ENCODE data around the gene ANKS3. TPM values are rescaled to one million over a fixed set of nuclear protein-coding genes. Genes with fewer than 3 reads are reported as not detected.

ANKS3 gene
- total and polyA plus RNA-seq, 7 donors, result 3.9 to 30.7 (median 20.8) TPM

DNA sequence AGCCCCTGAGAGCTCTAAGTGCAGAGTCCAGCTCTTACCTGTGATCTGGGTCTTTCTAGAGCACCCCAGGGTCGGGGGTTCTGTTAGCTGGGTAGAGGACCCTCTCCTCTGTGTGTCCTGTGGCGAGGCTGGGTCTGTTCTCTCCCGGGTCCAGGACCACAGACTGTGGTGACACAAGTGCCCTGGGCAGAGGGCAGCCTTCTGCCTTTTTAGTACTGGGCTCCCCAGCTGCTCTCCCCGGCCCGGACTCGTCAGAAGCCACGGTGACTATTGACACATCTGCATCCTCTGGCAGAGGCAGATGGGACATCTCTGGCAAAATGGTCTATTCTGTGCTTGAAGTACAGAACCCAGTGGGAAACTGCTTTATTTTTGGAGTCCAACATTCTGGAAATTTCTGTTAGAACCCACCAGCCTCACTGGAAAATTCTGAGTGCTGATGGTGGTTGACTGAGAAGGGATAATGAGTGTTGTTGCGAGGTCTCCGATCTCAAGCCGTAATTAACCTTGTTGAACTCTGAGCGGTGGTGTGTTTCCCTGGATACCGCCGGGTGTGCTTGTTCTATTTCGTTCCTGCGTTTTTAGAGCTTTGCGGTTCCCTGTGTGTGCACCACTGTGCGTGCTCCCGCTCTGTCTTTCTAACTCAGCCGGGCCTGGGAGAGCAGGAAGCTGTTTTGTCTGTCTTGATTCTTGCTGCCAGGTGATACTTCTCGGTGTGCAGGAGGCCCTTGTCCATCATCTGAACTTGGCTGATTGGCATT is 66.7 kb downstream of the ANKS3 start:
- Histone ChIP-seq H3K36me3 (peaks cover 28 to 84% (median 46%) of the 10 kb centered on the region in 4 donors), H3K4me3 (no peak overlapping the region), H3K27me3 (no peaks in the 10 kb centered on the region), H3K27ac (no peak overlapping the region), H3K9me3 (no peaks in the 10 kb centered on the region), H3K4me1 (peaks cover 0 to 4% (median 0%) of the 10 kb centered on the region in 4 donors)
- no peak for DNase-seq
- WGBS, 2 donors, result 91 to 93% methylated on average over 20 of the region's 20 CpGs
- TF ChIP-seq, protein P1, sequence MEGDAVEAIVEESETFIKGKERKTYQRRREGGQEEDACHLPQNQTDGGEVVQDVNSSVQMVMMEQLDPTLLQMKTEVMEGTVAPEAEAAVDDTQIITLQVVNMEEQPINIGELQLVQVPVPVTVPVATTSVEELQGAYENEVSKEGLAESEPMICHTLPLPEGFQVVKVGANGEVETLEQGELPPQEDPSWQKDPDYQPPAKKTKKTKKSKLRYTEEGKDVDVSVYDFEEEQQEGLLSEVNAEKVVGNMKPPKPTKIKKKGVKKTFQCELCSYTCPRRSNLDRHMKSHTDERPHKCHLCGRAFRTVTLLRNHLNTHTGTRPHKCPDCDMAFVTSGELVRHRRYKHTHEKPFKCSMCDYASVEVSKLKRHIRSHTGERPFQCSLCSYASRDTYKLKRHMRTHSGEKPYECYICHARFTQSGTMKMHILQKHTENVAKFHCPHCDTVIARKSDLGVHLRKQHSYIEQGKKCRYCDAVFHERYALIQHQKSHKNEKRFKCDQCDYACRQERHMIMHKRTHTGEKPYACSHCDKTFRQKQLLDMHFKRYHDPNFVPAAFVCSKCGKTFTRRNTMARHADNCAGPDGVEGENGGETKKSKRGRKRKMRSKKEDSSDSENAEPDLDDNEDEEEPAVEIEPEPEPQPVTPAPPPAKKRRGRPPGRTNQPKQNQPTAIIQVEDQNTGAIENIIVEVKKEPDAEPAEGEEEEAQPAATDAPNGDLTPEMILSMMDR (IDR thresholded peaks at IDR 0.05), result no peak
- no peak for TF ChIP-seq POLR2A (IDR thresholded peaks at IDR 0.05)
- no peak for TF ChIP-seq EP300 (IDR thresholded peaks at IDR 0.05)
- no peak for TF ChIP-seq POLR2AphosphoS5 (IDR thresholded peaks at IDR 0.05)
- intact Hi-C loops (cut with DNase I), result no loop called here

DNA sequence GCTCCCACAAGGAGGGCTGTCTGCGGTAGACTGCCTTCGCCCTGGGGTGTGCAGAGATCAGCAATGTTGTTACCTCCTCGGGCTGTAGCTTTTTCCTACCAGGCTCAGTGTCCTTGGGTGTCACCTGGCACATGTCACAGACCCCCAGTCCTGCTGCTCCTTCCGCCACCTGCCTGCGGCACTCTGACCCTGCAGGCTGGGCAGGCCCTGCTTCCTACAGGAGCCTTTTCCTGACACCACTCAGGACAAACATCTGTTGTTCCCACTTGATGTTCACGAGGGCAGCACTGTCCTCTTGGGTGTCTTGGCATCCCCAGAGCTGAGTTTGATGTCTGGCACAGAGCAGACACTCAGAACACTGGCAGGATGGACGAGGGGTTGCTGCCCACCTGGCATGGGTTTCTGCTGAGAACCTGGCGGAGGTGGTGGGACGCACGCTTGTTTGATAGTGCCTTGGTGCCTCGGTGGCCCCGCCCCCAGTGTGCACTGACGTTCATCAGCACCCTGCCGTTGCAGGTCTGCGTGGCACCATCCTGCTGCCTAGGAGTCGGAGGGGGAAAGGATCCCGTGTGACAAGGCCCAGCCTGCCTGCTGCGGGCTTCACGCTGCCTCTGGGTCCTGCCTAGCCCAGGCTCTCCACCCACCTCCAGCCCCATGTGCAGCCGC is 67.4 kb downstream of the ANKS3 start:
- 92 to 94% methylated on average over 20 of the region's 20 CpGs for WGBS, 2 donors
- Histone ChIP-seq H3K9me3 (no peaks in the 10 kb centered on the region), H3K36me3 (peaks cover 28 to 78% (median 44%) of the 10 kb centered on the region in 4 donors), H3K4me1 (peaks cover 0 to 4% (median 0%) of the 10 kb centered on the region in 4 donors), H3K27me3 (no peaks in the 10 kb centered on the region), H3K4me3 (no peak overlapping the region), H3K27ac (no peak overlapping the region)
- DNase-seq, result no peak
- TF ChIP-seq, protein P1 (IDR thresholded peaks at IDR 0.05), result no peak
- TF ChIP-seq POLR2A (IDR thresholded peaks at IDR 0.05) (no peak), POLR2AphosphoS5 (IDR thresholded peaks at IDR 0.05) (no peak), EP300 (IDR thresholded peaks at IDR 0.05) (no peak)
- intact Hi-C loops (cut with DNase I), result no loop called here

DNA sequence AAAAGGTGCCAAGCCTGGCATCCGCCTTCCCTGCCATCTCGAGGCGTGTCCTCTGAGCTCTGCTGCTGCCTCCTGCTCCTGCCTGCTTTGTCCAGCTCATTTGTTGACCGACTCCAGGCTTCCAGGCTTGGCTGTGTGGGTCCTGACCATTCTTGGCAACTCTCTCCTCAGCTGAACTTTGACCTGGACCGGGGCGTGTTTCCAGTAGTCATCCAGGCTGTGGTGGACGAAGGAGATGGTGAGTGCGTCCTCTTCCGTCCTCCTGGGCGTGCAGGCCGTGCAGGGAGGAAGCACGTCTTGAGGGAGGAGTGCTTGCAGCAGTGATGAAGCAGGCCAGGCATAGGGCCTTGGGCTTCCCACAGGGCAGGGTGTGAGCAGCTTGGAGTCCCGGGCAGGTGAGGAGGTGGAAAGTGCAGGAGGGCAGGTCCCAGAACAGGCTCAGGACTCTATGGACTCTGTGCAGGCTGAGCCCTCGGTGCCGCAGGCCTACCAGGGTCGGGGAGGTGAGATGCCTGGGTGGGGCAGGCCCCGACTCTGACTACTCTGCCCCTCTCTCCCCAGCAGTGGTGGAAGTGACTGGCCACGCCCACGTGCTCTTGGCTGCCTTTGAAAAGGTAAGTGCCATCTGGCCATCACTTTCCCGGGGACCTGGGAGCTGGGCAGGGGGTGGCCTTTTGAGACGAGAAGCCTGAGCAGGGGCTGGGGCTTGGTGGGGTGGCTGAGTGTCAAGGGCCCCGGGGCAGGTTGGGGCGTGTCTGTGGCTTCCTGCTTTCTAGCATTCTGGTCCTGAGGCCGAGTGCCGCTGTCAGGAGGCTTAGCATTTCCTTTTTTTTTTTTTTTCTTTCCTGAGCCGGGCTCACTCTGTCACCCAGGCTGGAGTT is 69.3 kb downstream of the ANKS3 start:
- 14 to 38% methylated on average over 26 of the region's 26 CpGs for WGBS, 2 donors
- intact Hi-C loops (cut with DNase I), result no loop called here
- Histone ChIP-seq H3K9me3 (no peaks in the 10 kb centered on the region), H3K4me3 (no peak overlapping the region), H3K27ac (peak overlapping the region in 1 of 4 donors; percentile 1), H3K4me1 (peaks cover 0 to 12% (median 11%) of the 10 kb centered on the region in 4 donors), H3K27me3 (no peaks in the 10 kb centered on the region), H3K36me3 (peaks cover 27 to 64% (median 31%) of the 10 kb centered on the region in 4 donors)
- TF ChIP-seq, protein P1 (IDR thresholded peaks at IDR 0.05), result no peak
- TF ChIP-seq POLR2AphosphoS5 (IDR thresholded peaks at IDR 0.05) (no peak), EP300 (IDR thresholded peaks at IDR 0.05) (no peak)
- DNase-seq, result no peak

DNA sequence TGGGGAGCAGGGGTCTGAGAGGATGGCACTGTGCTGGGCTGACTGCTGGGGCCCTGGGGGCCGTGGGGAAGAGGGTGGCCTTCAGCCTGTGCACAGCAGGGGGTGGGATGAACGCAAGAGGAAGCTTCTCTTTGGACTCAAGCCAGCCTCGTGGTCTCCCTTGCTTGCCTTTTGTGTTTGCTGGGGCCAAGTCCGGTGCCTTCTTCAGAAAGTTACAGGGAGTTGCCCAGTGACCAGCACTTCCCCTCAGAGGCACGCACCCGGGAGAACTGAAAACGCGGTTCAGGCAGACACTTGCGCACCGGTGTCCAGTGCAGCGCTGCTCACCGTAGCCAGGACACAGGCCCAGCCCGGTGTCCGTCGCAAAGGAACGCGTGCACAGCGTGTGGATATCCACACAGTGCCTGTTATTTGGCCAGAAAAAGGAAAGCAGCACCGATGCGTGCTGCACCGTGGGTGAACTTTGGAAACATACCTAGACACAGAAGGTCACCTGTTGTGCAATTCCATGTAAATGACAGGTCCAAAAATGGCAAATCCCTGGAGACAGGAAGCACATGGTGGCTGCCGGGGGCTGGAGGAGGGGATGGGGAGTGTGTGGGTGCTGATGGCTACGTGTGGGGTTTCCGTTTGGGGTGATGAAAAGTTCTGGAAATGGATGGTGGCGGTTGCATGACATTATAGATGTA is 70.2 kb downstream of the ANKS3 start:
- intact Hi-C loops (cut with DNase I), result no loop called here
- no peak overlapping the region for H3K4me3 ChIP-seq
- WGBS, 2 donors, result 61 to 69% methylated on average over 25 of the region's 25 CpGs
- H3K36me3 ChIP-seq, result peaks cover 25 to 63% (median 29%) of the 10 kb centered on the region in 4 donors
- H3K27me3 ChIP-seq, result no peaks in the 10 kb centered on the region
- no peaks in the 10 kb centered on the region for H3K9me3 ChIP-seq
- H3K27ac ChIP-seq, result no peak overlapping the region
- TF ChIP-seq POLR2AphosphoS5 (IDR thresholded peaks at IDR 0.05) (no peak), EP300 (IDR thresholded peaks at IDR 0.05) (no peak), POLR2A (IDR thresholded peaks at IDR 0.05) (no peak)
- TF ChIP-seq, protein P1 (IDR thresholded peaks at IDR 0.05), result no peak
- H3K4me1 ChIP-seq, result peaks cover 0 to 18% (median 16%) of the 10 kb centered on the region in 4 donors
- DNase-seq, result peak; percentile 79
